NB4 (cell line): ENCODE measurements around the gene PIK3R1.

Experiments used
- MAX ChIP-seq: IDR thresholded peaks from 2 replicates; pipeline ENCODE4 v1.6.1; 2011; ENCODE audit warnings: low read depth, low read length
- POLR2A ChIP-seq: IDR thresholded peaks from 2 replicates; pipeline ENCODE4 v1.6.1; 2011; ENCODE audit warnings: mild to moderate bottlenecking; ENCODE audit not compliant: insufficient read length; ENCODE audit errors: extremely low read depth
- TF ChIP-seq, protein P1 (sequence below): IDR thresholded peaks from one replicate; pipeline ENCODE4 v1.5.1; 2012; ENCODE audit warnings: low read depth, low read length

GRCh38 chr5:68341006-68341405, 125.5 kb downstream of the PIK3R1 start:
- TF ChIP-seq MAX (no peak), POLR2A (no peak)
- TF ChIP-seq, protein P1, sequence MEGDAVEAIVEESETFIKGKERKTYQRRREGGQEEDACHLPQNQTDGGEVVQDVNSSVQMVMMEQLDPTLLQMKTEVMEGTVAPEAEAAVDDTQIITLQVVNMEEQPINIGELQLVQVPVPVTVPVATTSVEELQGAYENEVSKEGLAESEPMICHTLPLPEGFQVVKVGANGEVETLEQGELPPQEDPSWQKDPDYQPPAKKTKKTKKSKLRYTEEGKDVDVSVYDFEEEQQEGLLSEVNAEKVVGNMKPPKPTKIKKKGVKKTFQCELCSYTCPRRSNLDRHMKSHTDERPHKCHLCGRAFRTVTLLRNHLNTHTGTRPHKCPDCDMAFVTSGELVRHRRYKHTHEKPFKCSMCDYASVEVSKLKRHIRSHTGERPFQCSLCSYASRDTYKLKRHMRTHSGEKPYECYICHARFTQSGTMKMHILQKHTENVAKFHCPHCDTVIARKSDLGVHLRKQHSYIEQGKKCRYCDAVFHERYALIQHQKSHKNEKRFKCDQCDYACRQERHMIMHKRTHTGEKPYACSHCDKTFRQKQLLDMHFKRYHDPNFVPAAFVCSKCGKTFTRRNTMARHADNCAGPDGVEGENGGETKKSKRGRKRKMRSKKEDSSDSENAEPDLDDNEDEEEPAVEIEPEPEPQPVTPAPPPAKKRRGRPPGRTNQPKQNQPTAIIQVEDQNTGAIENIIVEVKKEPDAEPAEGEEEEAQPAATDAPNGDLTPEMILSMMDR, result no peak
